SK-N-SH treated with all-trans-retinoic acid at 6 μM for 48 hours (cell line): ENCODE results near the gene TEX261.

Experiments used
- ARNTL ChIP-seq: fragments of 450-650 bp; formaldehyde crosslinking; IDR thresholded peaks from 2 replicates; pipeline ENCODE4 v1.5.0; 2020; ENCODE audit warnings: low read depth, mild to moderate bottlenecking, moderate library complexity, borderline replicate concordance
- OSR1 ChIP-seq: fragments of 250-450 bp; sonication (Bioruptor Pico); IDR thresholded peaks from 2 replicates; pipeline ENCODE4 v1.8.0; 2022; ENCODE audit warnings: moderate library complexity, mild to moderate bottlenecking, inconsistent platforms
- TCF4 ChIP-seq: fragments of 250-450 bp; sonication (Bioruptor Pico); IDR thresholded peaks from 2 replicates; pipeline ENCODE4 v1.8.0; 2021; ENCODE audit warnings: mild to moderate bottlenecking, moderate library complexity, borderline replicate concordance
- ZC3H10 ChIP-seq: fragments of 250-450 bp; sonication (Bioruptor Pico); IDR thresholded peaks from 2 replicates; pipeline ENCODE4 v1.5.1; 2021; ENCODE audit warnings: mild to moderate bottlenecking, moderate library complexity
- ZNF565 ChIP-seq: fragments of 450-650 bp; formaldehyde crosslinking; conservative IDR thresholded peaks from 2 replicates; pipeline ENCODE4 v1.5.0; 2020; ENCODE audit warnings: low read depth, mild to moderate bottlenecking, moderate library complexity
- TF ChIP-seq, protein P1 (sequence below): fragments of 250-450 bp; sonication (Bioruptor Pico); IDR thresholded peaks from 2 replicates; pipeline ENCODE4 v1.8.0; 2020; ENCODE audit warnings: mild to moderate bottlenecking, moderate library complexity, borderline replicate concordance
- TF ChIP-seq, protein P2 (sequence below): fragments of 250-450 bp; sonication (Bioruptor Pico); IDR thresholded peaks from 2 replicates; pipeline ENCODE4 v1.5.1; 2020; ENCODE audit warnings: low read depth, mild to moderate bottlenecking, moderate library complexity
- TF ChIP-seq, protein P3 (sequence below): fragments of 250-450 bp; sonication (Bioruptor Pico); IDR thresholded peaks from 2 replicates; pipeline ENCODE4 v1.8.0; 2021; ENCODE audit warnings: low read depth, mild to moderate bottlenecking, moderate library complexity, borderline replicate concordance

DNA sequence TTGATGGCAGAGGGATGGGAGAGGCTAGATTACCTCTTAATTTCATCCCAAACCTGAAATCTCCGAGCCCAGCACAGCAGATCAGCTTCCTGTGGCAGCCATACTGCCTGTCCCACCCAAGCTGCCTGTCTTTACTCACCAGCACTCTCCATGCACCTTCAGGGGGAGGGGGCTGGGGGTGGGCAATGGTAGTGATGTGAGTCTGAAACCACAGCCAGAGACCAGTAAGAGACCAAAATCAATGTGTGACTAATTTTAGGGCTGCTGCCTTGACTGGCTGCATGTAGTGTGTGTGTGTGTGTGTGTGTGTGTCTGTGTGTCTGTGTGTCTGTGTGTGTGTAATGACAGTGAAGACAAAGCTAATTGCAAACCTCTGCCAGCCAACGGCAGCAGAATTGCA, 11.7 kb upstream of the TEX261 start:
- TF ChIP-seq, protein P1, sequence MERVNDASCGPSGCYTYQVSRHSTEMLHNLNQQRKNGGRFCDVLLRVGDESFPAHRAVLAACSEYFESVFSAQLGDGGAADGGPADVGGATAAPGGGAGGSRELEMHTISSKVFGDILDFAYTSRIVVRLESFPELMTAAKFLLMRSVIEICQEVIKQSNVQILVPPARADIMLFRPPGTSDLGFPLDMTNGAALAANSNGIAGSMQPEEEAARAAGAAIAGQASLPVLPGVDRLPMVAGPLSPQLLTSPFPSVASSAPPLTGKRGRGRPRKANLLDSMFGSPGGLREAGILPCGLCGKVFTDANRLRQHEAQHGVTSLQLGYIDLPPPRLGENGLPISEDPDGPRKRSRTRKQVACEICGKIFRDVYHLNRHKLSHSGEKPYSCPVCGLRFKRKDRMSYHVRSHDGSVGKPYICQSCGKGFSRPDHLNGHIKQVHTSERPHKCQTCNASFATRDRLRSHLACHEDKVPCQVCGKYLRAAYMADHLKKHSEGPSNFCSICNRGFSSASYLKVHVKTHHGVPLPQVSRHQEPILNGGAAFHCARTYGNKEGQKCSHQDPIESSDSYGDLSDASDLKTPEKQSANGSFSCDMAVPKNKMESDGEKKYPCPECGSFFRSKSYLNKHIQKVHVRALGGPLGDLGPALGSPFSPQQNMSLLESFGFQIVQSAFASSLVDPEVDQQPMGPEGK (CRISPR knock-in tag): no peak
- TF ChIP-seq, protein P2, sequence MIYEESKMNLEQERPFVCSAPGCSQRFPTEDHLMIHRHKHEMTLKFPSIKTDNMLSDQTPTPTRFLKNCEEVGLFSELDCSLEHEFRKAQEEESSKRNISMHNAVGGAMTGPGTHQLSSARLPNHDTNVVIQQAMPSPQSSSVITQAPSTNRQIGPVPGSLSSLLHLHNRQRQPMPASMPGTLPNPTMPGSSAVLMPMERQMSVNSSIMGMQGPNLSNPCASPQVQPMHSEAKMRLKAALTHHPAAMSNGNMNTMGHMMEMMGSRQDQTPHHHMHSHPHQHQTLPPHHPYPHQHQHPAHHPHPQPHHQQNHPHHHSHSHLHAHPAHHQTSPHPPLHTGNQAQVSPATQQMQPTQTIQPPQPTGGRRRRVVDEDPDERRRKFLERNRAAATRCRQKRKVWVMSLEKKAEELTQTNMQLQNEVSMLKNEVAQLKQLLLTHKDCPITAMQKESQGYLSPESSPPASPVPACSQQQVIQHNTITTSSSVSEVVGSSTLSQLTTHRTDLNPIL (CRISPR knock-in tag): no peak
- TF ChIP-seq TCF4 (CRISPR knock-in tag): no peak
- TF ChIP-seq ZNF565 (CRISPR knock-in tag): no peak
- TF ChIP-seq OSR1: no peak
- TF ChIP-seq ZC3H10 (CRISPR knock-in tag): no peak
- TF ChIP-seq, protein P3, sequence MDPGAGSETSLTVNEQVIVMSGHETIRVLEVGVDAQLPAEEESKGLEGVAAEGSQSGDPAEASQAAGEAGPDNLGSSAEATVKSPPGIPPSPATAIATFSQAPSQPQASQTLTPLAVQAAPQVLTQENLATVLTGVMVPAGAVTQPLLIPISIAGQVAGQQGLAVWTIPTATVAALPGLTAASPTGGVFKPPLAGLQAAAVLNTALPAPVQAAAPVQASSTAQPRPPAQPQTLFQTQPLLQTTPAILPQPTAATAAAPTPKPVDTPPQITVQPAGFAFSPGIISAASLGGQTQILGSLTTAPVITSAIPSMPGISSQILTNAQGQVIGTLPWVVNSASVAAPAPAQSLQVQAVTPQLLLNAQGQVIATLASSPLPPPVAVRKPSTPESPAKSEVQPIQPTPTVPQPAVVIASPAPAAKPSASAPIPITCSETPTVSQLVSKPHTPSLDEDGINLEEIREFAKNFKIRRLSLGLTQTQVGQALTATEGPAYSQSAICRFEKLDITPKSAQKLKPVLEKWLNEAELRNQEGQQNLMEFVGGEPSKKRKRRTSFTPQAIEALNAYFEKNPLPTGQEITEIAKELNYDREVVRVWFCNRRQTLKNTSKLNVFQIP (CRISPR knock-in tag): no peak
- TF ChIP-seq ARNTL (CRISPR knock-in tag): no peak
